SHP77 treated with DMSO at 0.1 percent for 48 hours (cell line): ENCODE measurements around the gene SLC26A4.

Source experiments
- DNase-seq: peaks from one replicate; lab custom pipeline; 2025; lab: John Stamatoyannopoulos, UW

The SLC26A4 gene

DNA sequence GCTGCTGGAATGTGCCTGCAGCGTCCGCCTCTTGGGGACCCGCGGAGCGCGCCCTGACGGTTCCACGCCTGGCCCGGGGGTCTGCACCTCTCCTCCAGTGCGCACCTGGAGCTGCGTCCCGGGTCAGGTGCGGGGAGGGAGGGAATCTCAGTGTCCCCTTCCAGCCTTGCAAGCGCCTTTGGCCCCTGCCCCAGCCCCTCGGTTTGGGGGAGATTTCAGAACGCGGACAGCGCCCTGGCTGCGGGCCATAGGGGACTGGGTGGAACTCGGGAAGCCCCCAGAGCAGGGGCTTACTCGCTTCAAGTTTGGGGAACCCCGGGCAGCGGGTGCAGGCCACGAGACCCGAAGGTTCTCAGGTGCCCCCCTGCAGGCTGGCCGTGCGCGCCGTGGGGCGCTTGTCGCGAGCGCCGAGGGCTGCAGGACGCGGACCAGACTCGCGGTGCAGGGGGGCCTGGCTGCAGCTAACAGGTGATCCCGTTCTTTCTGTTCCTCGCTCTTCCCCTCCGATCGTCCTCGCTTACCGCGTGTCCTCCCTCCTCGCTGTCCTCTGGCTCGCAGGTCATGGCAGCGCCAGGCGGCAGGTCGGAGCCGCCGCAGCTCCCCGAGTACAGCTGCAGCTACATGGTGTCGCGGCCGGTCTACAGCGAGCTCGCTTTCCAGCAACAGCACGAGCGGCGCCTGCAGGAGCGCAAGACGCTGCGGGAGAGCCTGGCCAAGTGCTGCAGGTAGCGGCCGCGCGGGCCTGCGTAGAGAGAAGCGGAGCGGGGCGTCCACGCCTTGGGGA is 645 bp downstream of the SLC26A4 start:
- no peak for DNase-seq

DNA sequence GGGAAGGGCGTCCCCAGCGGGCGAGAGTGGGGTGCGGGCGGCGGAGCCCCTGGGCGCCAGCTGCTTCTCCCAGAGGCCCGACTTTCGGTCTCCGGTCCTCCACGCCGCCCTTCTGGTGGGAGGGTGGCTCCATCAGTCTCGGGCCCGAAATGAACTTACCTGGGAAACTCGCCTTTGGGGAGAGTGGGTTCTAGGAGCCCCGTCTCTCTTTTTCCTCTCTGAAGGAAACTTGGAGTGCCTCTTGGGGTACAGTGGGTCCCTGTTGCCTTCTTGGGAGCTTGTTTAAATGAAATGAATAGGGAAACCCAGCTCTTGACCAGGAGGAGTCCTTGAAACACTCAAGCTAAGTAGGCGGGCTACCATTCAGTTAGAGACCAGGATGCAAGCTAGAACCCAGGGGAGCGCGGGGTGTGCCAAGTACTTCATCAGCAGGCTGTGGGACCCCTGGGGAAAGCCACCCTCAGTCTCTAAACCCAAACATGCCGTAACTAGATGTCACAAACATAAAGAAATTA is 1.3 kb downstream of the SLC26A4 start:
- no peak for DNase-seq

DNA sequence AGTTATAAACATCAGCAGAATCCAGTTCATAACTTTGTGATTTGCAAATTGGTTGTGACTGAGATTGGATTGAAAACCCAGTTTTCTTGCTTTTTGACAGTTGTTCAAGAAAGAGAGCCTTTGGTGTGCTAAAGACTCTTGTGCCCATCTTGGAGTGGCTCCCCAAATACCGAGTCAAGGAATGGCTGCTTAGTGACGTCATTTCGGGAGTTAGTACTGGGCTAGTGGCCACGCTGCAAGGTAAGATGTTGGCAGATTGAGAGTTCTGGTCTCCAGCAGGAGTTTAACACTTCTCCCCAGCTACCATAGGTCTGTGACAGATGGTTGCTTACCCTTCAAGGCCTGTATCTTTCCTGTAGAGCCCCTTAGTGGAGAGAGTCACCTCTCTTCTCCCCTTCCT is 2.6 kb downstream of the SLC26A4 start:
- DNase-seq, result no peak

DNA sequence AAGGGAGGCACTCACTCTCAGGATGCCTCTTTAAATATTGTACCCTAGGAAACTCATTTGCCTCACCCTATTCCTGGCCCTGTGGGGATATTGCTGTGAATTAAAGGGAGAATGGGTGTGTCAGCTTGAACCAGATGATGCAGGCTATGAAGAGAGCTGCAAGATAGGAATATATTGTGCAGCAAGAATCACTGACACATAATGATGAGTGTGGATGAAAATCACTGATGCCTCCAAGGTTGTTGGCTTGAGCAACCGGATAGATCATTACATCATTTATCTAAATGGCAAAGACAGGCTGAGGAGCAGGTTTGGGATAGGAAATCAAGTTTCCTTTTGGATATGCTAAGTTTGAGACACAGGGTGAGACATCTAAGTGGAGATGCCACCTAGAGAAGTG is 6.2 kb downstream of the SLC26A4 start:
- DNase-seq, result no peak

DNA sequence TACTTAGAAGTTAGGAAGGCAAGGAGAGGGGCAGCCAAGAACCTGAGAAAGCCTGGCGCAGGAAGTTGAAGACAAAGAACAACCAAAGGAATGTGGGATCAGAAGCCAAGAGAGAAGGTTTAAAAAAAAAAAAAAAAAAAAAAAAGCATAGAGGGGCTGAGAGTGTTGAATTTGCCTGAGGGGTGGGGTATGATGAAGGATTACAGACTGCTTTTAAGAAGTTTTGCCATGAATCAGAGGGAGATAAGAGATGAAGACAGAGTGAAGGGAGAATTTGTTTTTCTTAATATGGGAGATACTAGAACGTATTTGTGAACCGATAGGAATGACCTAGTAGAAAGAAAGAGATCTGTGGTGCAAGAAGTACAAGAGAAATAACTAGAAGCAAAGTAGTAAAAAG is 6.7 kb downstream of the SLC26A4 start:
- no peak for DNase-seq

DNA sequence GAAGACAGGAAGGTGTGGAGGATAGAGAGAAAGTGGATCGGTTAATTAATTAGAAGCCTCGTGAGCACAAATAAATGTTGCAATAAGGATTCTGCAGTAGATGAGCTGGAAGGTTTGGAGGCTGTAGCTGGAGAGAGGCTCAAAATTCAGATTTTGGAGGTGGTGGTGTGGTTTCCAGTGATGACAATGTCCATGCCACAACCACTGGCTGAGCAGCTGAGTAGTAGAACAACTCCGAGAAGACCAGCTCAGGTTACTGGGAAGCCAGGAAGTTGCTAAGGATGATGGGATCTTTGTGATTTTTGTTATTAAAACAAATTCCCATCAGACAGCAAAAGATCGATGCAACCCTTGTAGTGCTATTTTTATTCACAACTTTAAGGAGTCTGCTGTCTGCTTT is 7.7 kb downstream of the SLC26A4 start:
- DNase-seq, result no peak

DNA sequence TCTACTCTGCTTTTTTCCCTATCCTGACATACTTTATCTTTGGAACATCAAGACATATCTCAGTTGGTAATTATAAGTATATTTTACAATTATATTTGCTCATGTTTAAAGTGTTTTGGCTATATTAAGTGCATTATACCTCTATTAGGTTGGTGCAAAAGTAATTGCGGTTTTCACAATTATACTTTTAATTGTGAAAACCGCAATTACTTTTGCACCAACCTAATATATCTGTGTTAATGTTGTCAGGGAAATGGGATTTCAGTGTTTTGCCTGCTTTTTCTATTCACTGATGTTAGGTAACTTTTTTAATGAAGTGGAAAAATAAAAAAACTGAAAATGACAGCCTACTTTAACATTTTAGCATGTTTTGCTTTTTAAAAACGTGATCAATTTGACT is 11.6 kb downstream of the SLC26A4 start:
- no peak for DNase-seq

DNA sequence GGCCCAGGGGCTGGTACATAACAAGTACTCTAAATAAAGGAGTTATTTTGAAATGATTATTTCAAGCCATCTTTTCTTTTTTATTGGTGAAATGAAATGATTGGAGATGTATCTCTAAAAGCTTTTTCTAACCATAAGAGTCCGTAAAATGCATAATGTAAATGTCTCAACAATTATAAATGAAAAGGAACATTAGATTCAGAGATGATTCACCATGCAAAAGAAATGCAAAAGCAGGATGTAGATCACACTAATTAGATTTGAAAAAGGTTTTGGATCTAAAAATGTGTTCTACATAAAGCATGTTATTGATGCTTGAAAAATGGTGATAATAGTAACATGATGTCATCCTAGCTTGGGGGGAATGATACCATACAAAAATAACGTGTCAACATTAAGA is 15.6 kb downstream of the SLC26A4 start:
- DNase-seq, result no peak

DNA sequence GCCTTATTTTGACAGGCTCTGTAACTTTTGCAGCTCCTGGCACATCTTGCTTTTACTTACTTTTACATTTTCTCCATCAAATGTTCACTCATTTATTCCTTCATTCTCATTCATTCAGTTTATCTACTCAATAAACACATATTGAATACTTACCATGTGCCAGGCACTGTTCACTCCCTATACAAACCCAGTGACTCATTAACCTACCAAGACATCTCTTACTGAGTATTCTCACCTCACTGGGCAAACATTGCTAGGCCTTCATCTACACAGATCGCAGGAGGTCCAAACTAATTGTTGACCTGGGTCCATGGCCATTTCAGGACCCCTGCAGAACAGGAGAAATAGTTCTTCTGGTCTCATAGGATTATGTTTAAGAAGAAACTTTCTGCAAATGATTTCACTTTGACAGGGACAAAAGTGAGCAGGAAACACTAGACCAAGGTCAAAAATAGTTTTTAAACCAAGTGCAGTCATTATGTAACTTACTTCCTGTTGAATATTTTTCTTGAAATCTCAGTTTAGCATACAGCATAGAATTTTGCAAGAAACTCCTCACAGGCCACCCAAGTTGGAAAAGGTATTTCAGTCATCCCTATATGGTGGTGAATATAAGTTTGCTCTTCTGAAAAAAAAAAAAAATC is 17.6 kb downstream of the SLC26A4 start:
- DNase-seq, result no peak

DNA sequence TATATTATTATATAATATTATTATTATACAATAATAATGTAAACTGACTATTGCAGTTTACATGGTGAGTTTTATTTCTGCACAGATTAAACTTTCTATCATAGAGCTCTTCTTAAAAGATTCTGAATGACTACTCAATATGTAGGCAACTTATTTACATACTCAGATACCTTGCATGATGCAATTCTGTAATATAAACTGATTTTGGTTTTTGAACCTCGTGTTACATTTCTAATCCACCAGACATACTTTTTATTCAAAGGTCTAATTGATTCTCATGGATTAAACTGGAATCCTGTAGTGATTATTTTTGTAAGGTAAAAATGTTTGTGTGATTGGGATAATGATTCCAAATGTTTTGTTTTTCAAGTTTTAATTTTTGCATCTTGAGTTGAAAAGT is 19.9 kb downstream of the SLC26A4 start:
- no peak for DNase-seq

DNA sequence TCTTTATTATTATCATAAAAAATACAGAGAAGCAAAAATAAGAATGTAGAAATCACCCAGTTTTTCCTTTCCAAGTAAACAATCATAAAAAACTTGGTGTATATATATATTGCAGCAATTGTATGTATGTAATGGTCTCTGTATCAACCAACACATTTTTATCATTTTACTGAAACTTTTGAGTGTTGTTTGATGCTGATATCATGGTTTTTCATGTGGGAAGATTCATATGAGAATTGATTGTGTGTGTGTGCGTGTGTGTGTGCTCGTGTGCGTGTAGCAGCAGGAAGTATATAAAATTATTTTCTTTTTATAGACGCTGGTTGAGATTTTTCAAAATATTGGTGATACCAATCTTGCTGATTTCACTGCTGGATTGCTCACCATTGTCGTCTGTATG is 22.3 kb downstream of the SLC26A4 start:
- DNase-seq, result no peak

DNA sequence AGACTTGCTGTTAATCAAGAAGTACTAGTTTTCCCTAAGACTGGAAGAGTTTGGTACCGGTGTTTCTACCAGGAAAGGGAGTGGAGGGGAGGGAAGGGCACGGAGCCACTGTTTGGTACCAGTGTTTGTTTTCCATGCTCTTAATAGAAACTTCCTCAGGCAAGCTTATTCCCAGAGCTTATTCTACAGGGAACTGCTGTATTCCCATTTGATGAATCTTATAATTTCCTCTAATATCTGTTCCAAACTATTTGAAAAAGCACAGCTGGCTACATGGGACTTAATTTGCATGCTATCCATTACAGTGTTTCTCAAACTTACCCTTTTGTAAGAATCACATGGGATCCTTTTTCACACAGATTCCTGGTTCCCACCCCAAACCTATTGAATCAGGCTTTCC is 23.7 kb downstream of the SLC26A4 start:
- DNase-seq, result no peak

DNA sequence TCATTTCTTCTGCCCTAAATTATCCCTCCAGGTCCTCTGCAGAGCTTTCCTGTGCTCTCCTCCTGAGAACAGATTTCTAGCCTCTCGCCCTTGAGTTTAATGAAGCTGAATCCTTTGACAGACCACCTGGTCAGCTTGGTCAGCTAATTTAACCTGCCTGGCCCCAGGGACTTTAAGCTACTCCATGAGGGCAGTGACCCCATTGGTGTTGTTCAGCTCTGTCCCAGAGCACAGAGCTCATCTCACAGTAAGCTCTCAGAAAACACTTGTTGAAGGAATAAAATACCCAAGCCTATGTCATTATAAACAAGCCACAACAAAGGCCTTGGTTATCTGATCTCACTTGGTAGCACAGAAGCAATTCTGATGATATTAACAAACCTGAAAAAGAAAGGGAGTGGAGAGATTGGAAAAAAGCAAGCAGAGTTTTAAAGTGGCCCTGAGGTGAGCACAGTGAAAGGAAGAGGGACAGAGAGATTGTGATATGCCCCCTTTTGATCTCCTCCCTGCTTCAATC is 24.4 kb downstream of the SLC26A4 start:
- no peak for DNase-seq

DNA sequence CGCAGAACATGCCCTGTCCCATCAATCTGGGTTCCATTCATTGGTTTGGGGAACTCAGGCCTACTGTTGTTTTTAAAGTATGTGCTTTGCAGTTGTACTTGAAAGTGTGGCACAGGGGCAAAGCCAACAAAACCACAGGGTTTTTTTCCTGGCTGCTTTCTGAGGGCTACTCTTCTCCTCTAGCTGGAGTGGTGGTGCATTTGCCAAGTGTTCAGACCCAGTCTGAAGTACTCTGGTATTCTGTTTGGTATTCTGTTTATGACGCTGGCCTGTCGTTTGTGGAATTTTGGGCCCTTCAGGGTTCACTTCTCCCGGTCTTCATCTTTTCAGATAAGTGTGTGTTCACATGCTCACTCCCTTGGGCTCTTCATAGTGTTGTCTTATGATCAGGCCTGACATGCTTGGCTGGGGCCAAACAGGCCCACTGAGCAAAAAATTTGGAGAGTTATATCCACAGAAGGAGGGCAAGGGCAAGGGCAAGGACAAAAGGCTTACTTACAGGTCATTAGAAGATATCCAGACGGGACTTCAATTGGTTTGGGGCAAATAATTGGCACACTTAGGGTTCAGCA is 26.3 kb downstream of the SLC26A4 start:
- no peak for DNase-seq

DNA sequence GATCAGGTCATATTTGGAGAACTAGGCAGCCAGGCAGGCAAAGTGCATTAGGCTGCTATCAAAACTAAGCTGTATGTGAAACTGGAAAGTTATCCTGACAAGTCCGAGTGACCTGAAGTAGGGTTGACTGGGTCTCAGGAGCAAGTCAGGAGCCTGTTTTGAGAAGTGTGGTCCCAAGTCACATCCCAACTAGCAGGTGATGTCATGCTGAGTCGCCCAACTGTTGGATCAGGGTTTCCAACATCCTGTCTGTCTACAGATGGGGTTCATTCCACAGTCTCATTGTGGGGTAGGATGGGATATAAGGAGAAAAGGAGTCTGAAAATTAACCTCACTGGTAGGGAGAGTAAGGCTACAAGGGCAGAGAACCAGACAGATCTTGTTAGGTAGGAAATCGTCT is 27.0 kb downstream of the SLC26A4 start:
- DNase-seq, result no peak

DNA sequence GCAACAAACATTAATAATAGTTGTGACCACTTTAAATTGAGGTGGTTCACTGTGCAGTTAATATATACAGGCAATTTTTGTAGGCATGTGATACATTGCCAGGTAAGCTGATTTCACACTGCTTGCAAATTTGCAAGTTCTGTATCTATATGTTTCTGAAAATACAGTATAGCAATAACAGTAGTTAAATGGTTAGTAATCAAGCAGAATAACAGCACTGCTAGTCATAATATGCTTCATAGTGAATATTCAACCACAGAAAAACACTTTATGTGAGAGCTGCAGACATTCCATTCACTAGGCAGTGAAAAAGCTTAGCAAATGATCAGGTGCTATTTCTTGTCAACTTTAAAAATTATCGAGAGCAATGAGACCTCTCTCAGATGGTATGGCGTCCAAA is 28.9 kb downstream of the SLC26A4 start:
- DNase-seq, result no peak

DNA sequence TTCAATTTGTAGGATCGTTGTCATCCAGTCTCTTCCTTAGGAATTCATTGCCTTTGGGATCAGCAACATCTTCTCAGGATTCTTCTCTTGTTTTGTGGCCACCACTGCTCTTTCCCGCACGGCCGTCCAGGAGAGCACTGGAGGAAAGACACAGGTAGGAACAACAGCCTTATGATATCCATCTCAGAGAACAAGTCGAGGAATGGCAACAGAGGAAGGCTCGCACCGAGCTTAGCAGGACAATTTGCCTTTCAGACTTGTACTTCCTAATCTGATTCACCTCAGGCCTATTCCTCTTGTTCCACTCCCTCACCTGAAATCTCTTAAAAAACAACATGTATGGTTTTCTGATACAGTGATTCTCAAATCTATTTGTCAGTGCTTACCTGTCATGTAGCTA is 29.5 kb downstream of the SLC26A4 start:
- no peak for DNase-seq

DNA sequence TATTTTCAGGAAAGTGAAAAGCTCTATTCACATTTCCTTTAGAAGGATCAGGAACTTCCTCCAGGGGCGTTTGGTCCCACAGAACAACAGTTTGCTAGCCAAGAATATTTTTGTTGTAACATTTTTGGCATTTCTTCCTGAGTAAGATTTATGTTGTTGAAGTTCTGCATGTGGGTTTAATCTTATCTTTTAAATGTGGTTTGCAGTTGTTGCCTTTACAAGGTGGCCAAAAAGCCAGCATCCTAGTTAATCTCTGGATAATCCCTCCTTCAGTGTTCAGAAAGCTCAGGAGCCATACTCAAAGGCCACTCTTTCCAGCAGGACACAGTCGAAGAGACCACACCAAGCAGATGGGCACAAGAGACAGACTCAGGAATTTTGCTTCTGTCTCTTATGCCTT is 30.0 kb downstream of the SLC26A4 start:
- no peak for DNase-seq

DNA sequence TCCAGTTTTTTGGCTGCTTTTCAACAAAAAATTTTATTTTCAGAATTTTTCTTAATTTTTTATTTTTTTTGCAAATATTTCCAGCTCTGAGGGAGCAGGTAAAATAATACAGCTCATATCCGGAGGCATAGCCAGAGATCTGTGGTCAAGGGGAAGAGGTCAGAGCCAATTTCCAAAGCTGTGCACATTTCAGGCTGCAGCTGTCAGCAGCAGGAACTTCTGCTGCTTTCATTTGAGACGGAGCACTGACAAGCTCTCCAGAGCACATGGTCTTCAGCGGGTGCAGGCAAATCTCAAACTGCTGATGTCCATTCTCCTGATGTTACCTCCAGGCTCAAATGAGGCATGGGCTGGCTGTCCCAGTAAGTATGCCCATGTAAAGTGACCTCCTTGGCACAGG is 31.1 kb downstream of the SLC26A4 start:
- DNase-seq, result no peak

DNA sequence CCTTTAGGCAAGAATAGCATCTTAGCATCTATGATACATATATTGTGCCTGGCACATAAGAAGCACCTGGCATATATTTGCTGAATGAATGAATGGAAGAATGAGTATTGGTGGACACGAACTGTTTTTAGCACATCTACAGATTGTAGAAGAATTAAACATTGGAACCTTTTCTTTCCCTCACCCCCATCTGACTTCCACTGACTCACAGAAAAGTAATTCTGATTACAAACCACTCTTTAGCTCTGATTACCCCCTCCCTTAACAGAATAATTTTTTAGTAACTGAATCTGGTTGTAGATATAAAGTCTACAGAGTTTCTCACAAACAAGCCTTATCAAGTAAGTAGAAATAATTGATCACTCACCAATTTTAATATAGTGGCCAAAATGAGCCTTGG is 31.9 kb downstream of the SLC26A4 start:
- no peak for DNase-seq

DNA sequence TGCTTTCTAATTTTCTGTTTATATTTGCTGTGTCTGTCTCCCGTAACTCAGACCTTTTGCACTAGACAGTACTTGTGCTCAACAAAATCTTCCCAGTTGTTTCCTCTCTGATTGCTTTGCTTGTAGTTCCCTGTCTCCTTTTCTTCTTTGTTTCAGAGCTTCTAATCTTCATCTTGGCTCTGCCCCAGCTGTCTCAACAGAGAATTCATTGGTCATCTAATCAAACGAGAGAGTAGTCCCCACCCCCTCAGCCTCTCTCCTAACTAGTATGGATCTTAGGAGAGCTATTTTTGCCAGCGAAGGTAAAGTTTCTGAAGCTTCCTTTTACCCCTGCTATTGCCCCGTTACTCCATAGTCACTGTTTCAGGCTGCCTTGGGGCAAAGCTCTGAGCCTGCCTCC is 32.8 kb downstream of the SLC26A4 start:
- peak; percentile 6 for DNase-seq

DNA sequence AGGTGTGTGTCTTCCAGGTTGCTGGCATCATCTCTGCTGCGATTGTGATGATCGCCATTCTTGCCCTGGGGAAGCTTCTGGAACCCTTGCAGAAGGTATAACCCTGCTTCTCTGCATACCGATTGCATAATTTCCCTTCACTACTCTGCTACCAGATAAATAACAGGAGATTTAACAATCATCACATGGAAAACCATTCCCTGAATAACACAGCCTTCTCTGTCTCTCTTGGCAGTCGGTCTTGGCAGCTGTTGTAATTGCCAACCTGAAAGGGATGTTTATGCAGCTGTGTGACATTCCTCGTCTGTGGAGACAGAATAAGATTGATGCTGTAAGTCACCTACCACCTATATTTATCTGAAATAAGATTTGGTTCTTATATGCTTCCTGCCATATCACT is 33.8 kb downstream of the SLC26A4 start:
- DNase-seq, result peak; percentile 60

DNA sequence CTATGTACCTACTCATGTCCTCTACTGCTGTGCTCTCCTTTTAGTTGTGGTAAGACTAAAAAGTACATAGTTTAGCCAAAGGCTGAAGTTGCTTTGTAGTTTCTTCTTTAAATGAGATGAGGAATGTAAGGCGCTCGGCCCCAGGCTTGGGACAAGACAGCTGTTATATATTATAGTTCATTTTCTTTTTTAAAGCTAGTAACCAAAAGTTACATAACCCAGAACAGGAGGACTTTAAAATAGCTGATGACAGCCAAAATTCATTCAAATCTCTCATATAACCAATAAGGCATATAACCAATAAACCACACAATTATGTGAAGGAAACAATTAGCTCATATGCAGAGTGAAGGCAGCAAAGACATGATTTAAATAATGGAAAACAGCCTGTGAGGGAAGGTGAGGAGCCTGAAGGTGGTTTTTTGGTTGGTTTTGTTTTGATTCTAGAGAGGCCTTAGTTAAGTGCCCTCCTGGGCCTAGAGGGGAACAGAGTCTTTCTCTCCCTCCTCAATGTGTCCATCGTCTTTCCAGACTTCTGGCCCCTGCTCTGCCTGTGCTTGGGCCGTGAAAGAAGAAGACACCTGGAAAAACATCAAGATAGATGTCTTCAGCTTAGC is 35.8 kb downstream of the SLC26A4 start:
- no peak for DNase-seq
